ENCODE results near the gene SLC16A5.
A peak's percentile ranks its signal among the peaks of the same experiment; 100 is the strongest.

Gene SLC16A5

DNA sequence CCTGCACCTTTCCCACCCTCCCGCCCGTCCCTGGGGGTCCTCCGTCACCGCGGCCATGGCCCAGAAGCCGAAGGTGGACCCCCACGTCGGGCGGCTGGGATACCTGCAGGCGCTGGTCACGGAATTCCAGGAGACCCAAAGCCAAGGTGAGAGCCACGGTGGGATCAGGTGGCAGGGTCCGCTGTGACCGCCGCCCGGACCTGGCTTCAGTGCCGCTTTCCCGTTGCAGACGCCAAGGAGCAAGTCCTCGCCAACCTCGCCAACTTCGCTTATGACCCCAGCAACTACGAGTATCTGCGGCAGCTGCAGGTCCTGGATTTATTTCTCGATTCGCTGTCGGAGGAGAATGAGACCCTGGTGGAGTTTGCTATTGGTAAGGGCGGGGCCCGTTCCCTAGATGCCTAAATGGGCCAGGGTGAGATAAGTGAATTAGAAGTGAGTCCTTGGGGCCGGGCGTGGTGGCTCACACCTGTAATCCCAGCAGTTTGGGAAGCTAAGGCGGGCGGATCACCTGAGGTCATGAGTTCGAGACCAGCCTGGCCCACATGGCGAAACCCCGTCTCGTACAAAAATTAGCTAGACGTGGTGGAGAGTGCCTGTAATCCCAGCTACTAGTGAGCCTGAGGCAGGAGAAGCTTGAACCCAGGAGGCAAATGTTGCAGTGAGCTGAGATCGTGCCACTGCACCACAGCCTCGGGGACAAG is 22.6 kb downstream of the SLC16A5 start:
- Histone ChIP-seq H3K4me3 (ENCODE audit: low read depth in 1 of 2, low read length in 2 of 2) (peak overlapping the region; percentile 86 to 94), H3K4me1 (ENCODE audit: control insufficient read depth in 1 of 2, insufficient read depth in 2 of 2, low read length in 2 of 2) (peaks cover 21 to 28% of the 10 kb centered on the region in 2 donors), H3K9ac (ENCODE audit: low read depth in 1 of 2, low read length in 2 of 2) (peak overlapping the region; percentile 78 to 80), H3K9me3 (ENCODE audit: control insufficient read depth in 1 of 2, low read length in 2 of 2) (no peaks in the 10 kb centered on the region), H3K27ac (ENCODE audit: low read depth, low read length) (no peak overlapping the region), H3K27me3 (ENCODE audit: control insufficient read depth in 1 of 2, insufficient read depth in 2 of 2, low read length in 2 of 2) (no peaks in the 10 kb centered on the region), H3K36me3 (ENCODE audit: control insufficient read depth in 1 of 2, insufficient read depth in 2 of 2, low read length in 2 of 2) (peaks cover under 1 to 4% of the 10 kb centered on the region in 2 donors)

DNA sequence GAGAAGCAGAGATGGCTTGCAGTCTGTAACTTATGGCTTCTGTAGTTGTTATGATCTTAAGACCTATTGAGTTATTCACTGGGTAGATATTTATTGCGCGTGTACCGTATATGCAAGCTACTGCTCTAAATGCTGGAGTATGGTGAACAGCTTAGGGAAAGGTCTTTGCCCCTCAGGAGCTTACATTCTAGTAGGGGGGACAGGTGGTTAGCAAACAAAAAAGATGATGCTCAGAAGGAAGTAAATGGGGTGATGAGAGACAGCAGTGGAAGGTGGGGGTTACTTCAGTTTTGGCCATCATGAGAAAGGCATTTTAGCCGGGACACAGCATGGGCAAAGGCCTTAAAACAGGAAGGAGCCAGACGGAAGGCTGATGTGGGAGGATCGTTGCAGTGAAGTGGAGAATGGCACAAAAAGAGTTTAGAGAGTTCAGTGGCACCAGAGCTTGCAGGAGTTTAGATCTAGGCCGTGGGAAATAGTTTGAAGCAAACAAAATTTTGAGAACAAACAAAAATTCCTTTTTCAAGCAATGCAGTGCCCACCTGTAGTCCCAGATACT is 24.1 kb downstream of the SLC16A5 start:
- no peak overlapping the region for H3K27ac ChIP-seq (ENCODE audit: low read depth, low read length)
- peaks cover 21 to 32% of the 10 kb centered on the region in 2 donors for H3K4me1 ChIP-seq (ENCODE audit: control insufficient read depth in 1 of 2, insufficient read depth in 2 of 2, low read length in 2 of 2)
- no peak overlapping the region for H3K9ac ChIP-seq (ENCODE audit: low read depth in 1 of 2, low read length in 2 of 2)
- no peak overlapping the region for H3K4me3 ChIP-seq (ENCODE audit: low read depth in 1 of 2, low read length in 2 of 2)
- no peaks in the 10 kb centered on the region for H3K9me3 ChIP-seq (ENCODE audit: control insufficient read depth in 1 of 2, low read length in 2 of 2)
- H3K36me3 ChIP-seq (ENCODE audit: control insufficient read depth in 1 of 2, insufficient read depth in 2 of 2, low read length in 2 of 2) = peaks cover 4 to 11% of the 10 kb centered on the region in 2 donors
- H3K27me3 ChIP-seq (ENCODE audit: control insufficient read depth in 1 of 2, insufficient read depth in 2 of 2, low read length in 2 of 2) = no peaks in the 10 kb centered on the region

DNA sequence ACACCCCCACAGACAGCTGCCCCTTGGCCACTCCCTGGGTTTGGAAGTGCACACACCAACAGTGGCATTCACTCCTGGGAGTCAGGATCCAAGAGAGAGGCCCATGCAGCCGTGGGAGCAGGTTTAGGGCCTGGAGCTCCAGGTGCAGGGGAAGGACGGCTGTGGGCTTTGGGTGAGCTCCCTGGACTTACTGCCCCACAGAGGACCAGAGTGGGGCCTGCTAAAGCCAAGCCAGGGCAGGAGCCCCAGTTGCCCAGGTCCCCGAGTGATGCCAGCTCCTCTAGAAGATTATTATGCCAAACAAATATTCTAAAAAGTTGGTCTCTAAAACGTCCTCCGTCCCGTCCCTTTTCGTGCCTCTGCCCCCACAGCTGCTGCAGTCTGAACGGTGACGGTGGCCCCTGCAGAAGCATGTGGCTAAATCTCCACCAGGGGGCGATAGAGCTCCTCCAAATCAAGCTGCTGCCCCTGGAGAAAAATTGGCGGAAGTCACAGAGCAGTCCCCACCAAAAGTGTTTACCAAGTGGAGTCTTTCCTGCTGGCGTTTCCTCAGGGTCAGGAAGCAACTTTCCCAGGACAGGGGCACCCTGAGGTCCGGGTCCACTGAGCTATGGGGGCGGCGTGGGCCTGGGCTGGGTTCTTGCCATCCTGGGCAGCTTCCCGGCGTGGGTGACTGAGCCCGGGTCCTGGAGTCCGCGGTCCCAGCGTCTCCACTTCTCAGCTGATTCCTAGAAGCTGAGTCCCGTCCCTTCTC is 26.2 kb downstream of the SLC16A5 start:
- H3K27me3 ChIP-seq (ENCODE audit: control insufficient read depth in 1 of 2, insufficient read depth in 2 of 2, low read length in 2 of 2) = no peaks in the 10 kb centered on the region
- peaks cover 29 to 37% of the 10 kb centered on the region in 2 donors for H3K4me1 ChIP-seq (ENCODE audit: control insufficient read depth in 1 of 2, insufficient read depth in 2 of 2, low read length in 2 of 2)
- no peaks in the 10 kb centered on the region for H3K9me3 ChIP-seq (ENCODE audit: control insufficient read depth in 1 of 2, low read length in 2 of 2)
- peak overlapping the region; percentile 78 for H3K27ac ChIP-seq (ENCODE audit: low read depth, low read length)
- peak overlapping the region; percentile 35 to 92 for H3K9ac ChIP-seq (ENCODE audit: low read depth in 1 of 2, low read length in 2 of 2)
- H3K36me3 ChIP-seq (ENCODE audit: control insufficient read depth in 1 of 2, insufficient read depth in 2 of 2, low read length in 2 of 2) = peaks cover 4 to 16% of the 10 kb centered on the region in 2 donors
- peak overlapping the region; percentile 66 to 84 for H3K4me3 ChIP-seq (ENCODE audit: low read depth in 1 of 2, low read length in 2 of 2)

DNA sequence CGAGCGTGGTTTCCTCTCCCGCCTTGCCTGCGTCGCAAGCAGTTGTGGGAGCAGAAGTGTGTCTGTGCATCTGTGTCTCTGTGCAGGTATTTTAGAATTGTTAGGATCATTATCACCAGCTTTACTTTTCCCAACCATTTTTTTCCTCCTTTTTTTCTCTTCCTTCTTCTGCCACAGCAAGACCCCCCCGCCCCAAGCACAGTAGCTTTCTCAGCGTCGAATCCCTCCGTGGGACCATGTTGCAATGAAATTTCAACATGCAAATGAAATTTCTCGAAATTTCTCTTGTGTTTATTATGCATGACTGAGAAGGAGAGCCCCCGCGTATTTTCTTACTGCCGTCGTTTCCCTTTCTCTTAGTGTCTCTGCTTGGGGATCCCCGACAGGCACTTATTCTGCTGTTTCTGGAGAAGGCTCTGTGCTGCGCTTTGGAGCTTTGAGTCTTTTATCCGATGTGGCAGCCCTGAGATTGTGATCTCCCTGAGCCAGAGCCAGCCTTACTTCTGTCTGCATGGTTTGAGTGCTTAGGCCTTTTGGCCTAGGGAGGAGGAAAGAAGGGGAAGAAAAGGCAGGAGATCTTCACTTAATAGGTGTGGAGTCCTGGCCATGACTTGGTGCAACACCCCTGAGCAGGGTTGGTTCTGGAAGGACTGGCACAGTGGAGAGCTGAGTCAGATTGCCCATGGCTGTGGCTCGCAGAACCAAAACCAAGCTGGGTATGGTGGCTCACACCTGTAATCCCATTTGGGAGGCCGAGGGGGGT is 27.0 kb downstream of the SLC16A5 start:
- Histone ChIP-seq H3K36me3 (ENCODE audit: control insufficient read depth in 1 of 2, insufficient read depth in 2 of 2, low read length in 2 of 2) (peaks cover 4 to 16% of the 10 kb centered on the region in 2 donors), H3K9me3 (ENCODE audit: control insufficient read depth in 1 of 2, low read length in 2 of 2) (no peaks in the 10 kb centered on the region), H3K9ac (ENCODE audit: low read depth in 1 of 2, low read length in 2 of 2) (peak overlapping the region; percentile 35 to 92), H3K27ac (ENCODE audit: low read depth, low read length) (peak overlapping the region; percentile 78), H3K4me3 (ENCODE audit: low read depth in 1 of 2, low read length in 2 of 2) (peak overlapping the region; percentile 66 to 84), H3K27me3 (ENCODE audit: control insufficient read depth in 1 of 2, insufficient read depth in 2 of 2, low read length in 2 of 2) (no peaks in the 10 kb centered on the region), H3K4me1 (ENCODE audit: control insufficient read depth in 1 of 2, insufficient read depth in 2 of 2, low read length in 2 of 2) (peaks cover 34 to 36% of the 10 kb centered on the region in 2 donors)

DNA sequence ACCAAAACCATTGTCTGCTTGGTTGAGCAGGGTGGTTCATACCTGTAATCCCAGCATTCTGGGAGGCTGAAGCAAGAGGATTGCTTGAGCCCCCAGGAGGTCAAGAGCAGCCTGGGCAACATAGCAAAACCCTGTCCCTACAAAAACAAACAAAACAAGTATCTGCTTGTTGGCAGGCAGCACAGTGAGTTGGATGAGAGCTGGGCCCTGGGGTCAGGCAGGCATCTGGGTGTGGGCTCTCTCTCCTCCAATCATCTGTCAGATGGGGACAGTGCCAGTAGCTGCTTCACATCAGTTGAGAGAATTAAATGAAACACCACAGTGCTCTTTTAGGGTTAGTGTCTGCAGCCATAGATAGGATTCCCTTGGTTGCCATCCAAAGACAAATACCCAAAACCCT is 27.8 kb downstream of the SLC16A5 start:
- H3K4me1 ChIP-seq (ENCODE audit: control insufficient read depth in 1 of 2, insufficient read depth in 2 of 2, low read length in 2 of 2) = peaks cover 31 to 35% of the 10 kb centered on the region in 2 donors
- no peaks in the 10 kb centered on the region for H3K27me3 ChIP-seq (ENCODE audit: control insufficient read depth in 1 of 2, insufficient read depth in 2 of 2, low read length in 2 of 2)
- H3K27ac ChIP-seq (ENCODE audit: low read depth, low read length) = no peak overlapping the region
- H3K9me3 ChIP-seq (ENCODE audit: control insufficient read depth in 1 of 2, low read length in 2 of 2) = no peaks in the 10 kb centered on the region
- peaks cover 4 to 16% of the 10 kb centered on the region in 2 donors for H3K36me3 ChIP-seq (ENCODE audit: control insufficient read depth in 1 of 2, insufficient read depth in 2 of 2, low read length in 2 of 2)
- no peak overlapping the region for H3K4me3 ChIP-seq (ENCODE audit: low read depth in 1 of 2, low read length in 2 of 2)
- no peak overlapping the region for H3K9ac ChIP-seq (ENCODE audit: low read depth in 1 of 2, low read length in 2 of 2)

DNA sequence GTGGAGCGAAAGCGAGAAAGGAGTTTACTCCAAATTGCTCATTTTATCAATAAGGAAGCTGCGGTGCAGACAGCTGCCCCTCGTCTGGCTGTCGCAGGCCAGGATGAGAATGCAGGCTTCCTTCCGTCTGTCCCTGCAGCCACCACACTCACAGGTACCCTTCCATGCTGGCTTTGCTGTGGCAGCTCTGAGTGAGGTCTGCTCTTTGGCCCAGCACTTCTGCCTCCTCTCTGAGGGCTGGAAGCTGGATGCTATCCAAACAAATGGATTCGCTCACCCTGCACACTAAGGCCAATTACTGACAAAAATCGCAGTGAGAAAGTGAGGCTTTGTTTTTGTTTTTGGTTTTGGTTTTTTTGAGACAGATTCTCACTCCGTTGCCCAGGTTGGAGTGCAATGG is 29.0 kb downstream of the SLC16A5 start:
- H3K36me3 ChIP-seq (ENCODE audit: control insufficient read depth in 1 of 2, insufficient read depth in 2 of 2, low read length in 2 of 2) = peaks cover 4 to 21% of the 10 kb centered on the region in 2 donors
- H3K9ac ChIP-seq (ENCODE audit: low read depth in 1 of 2, low read length in 2 of 2) = no peak overlapping the region
- H3K4me3 ChIP-seq (ENCODE audit: low read depth in 1 of 2, low read length in 2 of 2) = no peak overlapping the region
- H3K27ac ChIP-seq (ENCODE audit: low read depth, low read length) = no peak overlapping the region
- H3K4me1 ChIP-seq (ENCODE audit: control insufficient read depth in 1 of 2, insufficient read depth in 2 of 2, low read length in 2 of 2) = peaks cover 25 to 29% of the 10 kb centered on the region in 2 donors
- H3K9me3 ChIP-seq (ENCODE audit: control insufficient read depth in 1 of 2, low read length in 2 of 2) = no peaks in the 10 kb centered on the region
- H3K27me3 ChIP-seq (ENCODE audit: control insufficient read depth in 1 of 2, insufficient read depth in 2 of 2, low read length in 2 of 2) = no peaks in the 10 kb centered on the region

DNA sequence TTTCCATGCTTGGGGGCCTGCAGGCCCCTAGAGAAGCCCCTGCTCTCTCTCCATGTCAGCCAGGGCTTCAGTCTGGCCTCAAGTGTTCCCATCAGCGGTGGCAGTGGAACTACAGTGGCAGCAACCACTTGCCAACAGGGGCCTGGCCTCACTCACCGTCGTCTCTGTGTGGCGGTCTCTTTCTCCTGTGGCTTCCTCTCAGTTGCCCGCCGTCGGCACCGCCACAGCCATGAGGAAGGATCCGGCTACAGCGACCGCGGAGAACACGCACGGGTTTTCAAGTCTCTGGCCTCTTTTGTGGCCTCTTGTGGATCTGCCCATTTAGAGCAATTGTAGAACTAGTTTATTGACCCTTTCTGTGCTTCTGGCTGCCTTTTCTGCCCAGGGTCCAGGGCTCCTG is 30.6 kb downstream of the SLC16A5 start:
- H3K4me3 ChIP-seq (ENCODE audit: low read depth in 1 of 2, low read length in 2 of 2) = no peak overlapping the region

DNA sequence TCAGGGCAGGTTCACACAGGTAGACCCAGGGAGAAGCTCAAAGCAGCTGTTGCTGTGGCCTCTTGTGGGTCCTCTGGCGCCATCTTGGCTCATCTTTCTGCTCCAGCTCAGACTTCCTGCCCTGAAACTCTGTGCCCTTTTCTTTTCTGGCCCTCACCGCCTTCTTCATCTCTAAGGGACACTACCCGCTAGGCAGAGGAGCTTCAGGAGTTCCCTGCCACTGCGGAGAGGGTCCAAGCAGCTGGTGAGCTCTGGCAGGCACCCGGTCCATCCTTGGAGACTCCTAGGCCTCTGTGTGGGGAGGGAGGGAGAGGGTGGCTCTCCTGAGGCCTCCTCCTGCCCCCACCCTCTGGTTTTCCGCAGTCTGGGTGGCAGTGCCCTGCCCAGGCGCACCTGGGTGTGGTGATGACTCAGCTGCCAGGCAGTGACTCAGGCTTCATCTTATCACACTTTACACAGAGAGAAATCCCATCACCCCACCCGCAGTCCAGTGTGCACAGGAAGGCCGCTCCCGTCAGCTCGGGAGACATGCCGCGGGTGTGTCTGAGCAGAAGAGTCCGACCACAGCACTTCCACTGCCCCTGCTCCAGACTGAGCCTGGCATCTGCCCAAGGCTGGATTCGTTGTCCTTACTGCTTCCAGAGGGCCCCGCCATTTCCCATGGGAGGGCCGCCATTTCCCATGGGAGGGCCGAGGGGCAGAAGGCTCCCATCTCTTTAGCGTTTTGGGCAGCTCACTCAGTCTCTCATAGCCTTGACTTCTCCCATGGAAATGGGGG is 36.5 kb downstream of the SLC16A5 start:
- Histone ChIP-seq H3K36me3 (ENCODE audit: control insufficient read depth in 1 of 2, insufficient read depth in 2 of 2, low read length in 2 of 2) (peaks cover 3 to 12% of the 10 kb centered on the region in 2 donors), H3K27ac (ENCODE audit: low read depth, low read length) (peak overlapping the region; percentile 89), H3K4me1 (ENCODE audit: control insufficient read depth in 1 of 2, insufficient read depth in 2 of 2, low read length in 2 of 2) (peaks cover 30 to 33% of the 10 kb centered on the region in 2 donors), H3K9me3 (ENCODE audit: control insufficient read depth in 1 of 2, low read length in 2 of 2) (no peaks in the 10 kb centered on the region), H3K9ac (ENCODE audit: low read depth in 1 of 2, low read length in 2 of 2) (peak overlapping the region; percentile 66 to 68), H3K27me3 (ENCODE audit: control insufficient read depth in 1 of 2, insufficient read depth in 2 of 2, low read length in 2 of 2) (no peaks in the 10 kb centered on the region), H3K4me3 (ENCODE audit: low read depth in 1 of 2, low read length in 2 of 2) (peak overlapping the region; percentile 33 to 53)

More for the DNA sequence above, 30.6 kb downstream of the SLC16A5 start:
- no peaks in the 10 kb centered on the region for H3K9me3 ChIP-seq (ENCODE audit: control insufficient read depth in 1 of 2, low read length in 2 of 2)
- peaks cover 4 to 21% of the 10 kb centered on the region in 2 donors for H3K36me3 ChIP-seq (ENCODE audit: control insufficient read depth in 1 of 2, insufficient read depth in 2 of 2, low read length in 2 of 2)
- no peaks in the 10 kb centered on the region for H3K27me3 ChIP-seq (ENCODE audit: control insufficient read depth in 1 of 2, insufficient read depth in 2 of 2, low read length in 2 of 2)
- H3K9ac ChIP-seq (ENCODE audit: low read depth in 1 of 2, low read length in 2 of 2) = peak overlapping the region in 1 of 2 donors; percentile 45
- peaks cover 25 to 29% of the 10 kb centered on the region in 2 donors for H3K4me1 ChIP-seq (ENCODE audit: control insufficient read depth in 1 of 2, insufficient read depth in 2 of 2, low read length in 2 of 2)
- peak overlapping the region; percentile 64 for H3K27ac ChIP-seq (ENCODE audit: low read depth, low read length)

DNA sequence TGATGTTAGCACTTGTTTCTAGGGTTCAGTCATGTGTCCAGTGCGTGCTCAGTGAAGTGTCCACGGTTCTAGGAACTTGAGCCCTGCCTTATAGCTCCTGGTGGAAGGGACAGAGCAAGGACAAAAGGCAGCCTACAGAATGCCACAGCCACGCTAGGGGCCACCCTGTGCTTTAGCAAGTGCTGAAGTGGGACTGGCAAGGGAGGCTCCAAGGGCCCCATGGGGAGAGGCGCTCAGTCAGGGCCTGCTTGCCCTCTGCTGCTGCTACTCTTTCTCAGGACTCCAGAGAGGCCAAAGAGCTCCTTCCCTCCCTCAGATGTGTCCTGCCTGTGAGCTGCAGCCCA is 37.0 kb downstream of the SLC16A5 start:
- Histone ChIP-seq H3K4me1 (ENCODE audit: control insufficient read depth in 1 of 2, insufficient read depth in 2 of 2, low read length in 2 of 2) (peaks cover 30 to 31% of the 10 kb centered on the region in 2 donors), H3K27me3 (ENCODE audit: control insufficient read depth in 1 of 2, insufficient read depth in 2 of 2, low read length in 2 of 2) (no peaks in the 10 kb centered on the region), H3K9me3 (ENCODE audit: control insufficient read depth in 1 of 2, low read length in 2 of 2) (no peaks in the 10 kb centered on the region), H3K9ac (ENCODE audit: low read depth in 1 of 2, low read length in 2 of 2) (peak overlapping the region; percentile 66 to 68), H3K36me3 (ENCODE audit: control insufficient read depth in 1 of 2, insufficient read depth in 2 of 2, low read length in 2 of 2) (peaks cover 3 to 18% of the 10 kb centered on the region in 2 donors), H3K4me3 (ENCODE audit: low read depth in 1 of 2, low read length in 2 of 2) (peak overlapping the region; percentile 33 to 53), H3K27ac (ENCODE audit: low read depth, low read length) (peak overlapping the region; percentile 89)
